ENCODE data around the gene ROPN1B. TPM values are rescaled to one million over a fixed set of nuclear protein-coding genes. Genes with fewer than 3 reads are reported as not detected.
"Not testable (repeated sequence)": the region's sequence is repeated elsewhere in the genome, so short reads cannot be mapped to it uniquely, and the experiment has no call there.

ROPN1B gene
- total RNA-seq, 1 donor from 2014 or later, result not detected

DNA sequence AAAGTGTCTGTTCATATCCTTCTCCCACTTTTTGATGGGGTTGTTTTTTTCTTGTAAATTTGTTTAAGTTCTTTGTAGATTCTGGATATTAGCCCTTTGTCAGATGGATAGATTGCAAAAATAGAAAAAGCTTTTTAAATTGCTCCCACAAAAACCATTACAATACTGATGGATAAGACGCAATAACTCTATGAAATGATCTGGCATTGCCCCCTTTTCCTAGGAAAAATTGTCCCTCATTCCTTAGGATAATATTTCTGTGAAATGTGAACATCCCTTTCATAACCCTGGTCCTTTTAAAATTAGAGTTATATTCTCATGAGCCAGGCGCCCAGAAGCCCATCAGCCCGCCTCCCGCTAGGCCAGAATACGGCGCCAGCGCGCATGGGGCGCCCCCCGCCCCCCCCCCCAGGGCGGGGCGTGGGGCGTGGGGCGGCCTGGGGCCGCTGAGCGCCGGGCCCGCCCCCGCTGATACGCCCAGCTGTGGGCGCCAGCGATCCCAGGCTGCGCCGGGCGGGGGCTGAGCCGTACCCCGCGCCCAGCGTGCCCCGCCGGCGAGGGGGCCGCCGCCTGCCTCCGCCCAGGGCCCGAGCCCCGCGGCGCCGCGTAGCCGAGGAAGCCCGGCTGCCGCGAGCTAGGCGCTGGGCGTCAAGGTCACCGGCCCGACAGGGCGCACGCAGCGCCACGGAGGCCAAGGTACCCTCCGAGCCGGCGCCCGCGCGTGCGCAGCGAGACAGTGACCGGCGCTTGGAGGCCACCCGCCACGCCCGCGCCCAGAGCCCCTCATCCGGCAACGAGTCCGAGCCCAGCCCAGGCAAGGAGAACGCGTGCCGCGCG lies 11.1 kb upstream of the ROPN1B start:
- intact Hi-C loops (cut with micrococcal nuclease), result no loop called here

DNA sequence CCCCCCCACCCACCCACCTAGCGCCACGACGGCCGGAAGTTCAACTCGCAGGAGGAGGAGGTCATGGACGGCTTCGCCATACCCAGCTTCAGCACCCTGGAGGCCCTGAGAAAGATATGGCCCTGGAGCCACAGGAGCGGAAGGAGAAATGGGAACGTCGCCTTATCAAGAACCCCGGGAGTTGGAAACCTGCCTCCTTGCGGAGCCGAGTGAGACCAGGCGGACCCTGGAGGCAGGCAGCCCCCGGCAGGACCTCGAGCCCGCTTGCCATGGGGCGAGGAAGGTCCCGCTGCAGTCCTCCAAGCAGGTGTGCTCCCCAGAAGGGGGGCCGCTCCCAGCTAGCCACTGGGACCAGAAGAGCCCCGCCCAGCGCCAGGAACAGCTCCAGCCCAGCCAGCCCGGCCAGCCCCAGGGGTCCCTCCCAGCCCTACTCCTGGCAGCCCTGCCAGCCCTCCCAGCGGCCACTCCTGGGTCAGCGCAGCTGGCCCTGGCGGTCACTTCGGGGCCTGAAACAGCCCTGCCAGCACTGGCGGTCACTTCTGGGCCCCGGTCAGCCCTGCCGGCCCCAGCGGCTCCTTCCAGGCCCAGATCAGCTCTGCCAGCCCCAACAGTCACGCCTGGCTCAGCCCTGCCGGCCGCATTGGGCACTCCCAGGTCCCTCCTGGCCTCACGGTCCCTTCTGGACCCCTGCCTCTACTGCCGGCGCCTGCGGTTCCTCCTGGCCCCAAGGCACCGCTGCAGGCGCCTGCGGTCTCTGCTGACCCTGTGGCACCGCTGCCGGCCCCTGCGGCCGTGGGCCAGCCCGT lies 10.3 kb upstream of the ROPN1B start:
- intact Hi-C loops (cut with micrococcal nuclease), result no loop called here

DNA sequence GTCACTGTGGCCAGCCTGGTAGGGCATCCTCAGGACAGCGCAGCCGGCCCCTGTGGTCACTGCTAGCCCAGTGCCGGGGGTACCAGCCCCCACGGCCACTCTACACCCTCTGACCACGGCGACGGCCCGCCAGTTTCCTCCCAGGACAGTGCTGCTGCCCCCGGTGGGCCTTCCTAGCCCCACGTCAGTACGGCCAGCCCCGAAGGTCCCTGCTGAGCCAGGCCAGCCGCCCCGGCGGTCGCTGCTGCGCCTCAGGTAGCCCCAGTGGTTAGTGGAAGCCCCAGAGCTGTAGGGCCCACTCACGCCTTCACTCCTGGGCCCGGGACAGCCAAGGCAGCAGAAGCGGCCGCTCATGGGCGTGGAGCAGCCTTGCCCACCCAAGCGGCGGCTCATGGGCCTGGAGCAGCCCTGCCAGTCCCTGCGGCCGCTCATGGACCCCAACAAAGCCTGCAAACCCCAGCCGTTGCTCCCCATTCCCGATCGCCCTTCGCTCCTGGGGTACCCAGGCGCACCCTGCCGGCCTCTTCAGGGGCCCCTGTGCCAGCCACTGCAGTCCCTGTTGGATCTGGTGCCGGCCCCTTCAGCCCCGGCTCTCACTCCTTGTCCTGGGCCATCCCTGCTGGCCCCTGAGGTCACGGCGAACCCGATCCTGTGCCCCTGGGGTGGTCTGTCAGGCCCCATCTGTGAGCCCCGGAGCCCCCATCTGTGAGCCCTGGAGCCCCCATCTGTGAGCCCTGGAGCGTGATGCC lies 9.5 kb upstream of the ROPN1B start:
- intact Hi-C loops (cut with micrococcal nuclease), result no loop called here

- intact Hi-C loops (cut with micrococcal nuclease), result no loop called here
Observed at GRCh38 chr3:125960066-125960424, 8.9 kb upstream of the ROPN1B start.

DNA sequence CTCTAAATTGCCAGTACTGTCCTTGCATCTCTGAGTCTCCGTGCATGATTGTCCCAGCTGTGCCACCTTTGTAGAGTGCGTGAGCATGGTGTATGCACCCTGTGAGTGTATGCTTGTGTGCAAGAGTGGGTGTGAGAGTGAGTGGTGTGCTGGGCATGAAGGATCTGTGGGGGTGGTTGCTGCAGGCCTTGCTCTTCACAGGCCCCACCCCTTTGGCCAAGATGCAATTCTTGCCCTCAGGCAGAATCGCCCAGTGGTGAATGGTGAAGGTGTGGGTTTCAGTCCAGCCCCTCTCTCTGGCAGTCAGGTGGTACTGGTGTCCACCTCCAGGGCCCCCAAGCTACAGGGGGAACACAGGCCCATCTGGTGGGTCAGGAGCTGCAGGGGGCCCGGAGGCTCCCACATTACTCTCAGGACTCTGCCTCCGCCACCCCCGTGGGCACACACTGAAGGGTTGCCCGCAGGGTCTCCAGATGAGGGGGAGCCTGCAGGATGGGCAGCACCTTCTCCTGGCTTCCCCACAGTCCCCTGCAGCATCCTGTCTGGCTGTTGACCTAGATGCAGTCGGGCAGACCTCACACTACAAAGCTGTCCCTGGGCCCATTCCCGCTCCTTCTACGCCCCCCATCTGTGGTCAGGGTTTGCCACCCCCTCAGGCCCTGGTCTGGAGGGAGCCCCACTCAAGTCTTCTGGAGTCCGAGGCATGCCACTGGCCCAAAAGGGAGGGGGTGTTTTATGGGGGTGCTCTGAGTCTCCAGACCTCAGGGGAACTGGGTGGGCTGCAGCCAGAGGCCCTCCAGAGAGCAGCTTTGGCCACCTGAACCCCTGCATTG lies 8.3 kb upstream of the ROPN1B start:
- intact Hi-C loops (cut with micrococcal nuclease), result no loop called here

DNA sequence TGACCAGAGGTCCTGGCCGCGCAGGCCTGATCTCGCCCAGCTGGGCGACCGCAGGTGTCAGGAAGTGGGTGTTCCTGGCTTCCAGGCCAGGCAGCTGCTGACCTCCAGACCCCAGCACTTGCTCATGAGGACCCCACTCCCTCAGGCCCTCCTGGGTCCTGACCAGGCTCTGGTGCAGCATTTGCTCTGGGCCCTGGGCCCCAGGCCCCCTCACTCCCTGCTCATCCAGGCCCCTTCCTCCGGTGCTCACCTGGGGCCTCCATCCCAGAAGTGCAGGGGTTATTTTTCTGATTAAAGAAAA lies 7.7 kb upstream of the ROPN1B start:
- intact Hi-C loops (cut with micrococcal nuclease), result no loop called here

- intact Hi-C loops (cut with micrococcal nuclease), result not testable (repeated sequence)
Observed at GRCh38 chr3:125963834-125964233, 5.1 kb upstream of the ROPN1B start.

DNA sequence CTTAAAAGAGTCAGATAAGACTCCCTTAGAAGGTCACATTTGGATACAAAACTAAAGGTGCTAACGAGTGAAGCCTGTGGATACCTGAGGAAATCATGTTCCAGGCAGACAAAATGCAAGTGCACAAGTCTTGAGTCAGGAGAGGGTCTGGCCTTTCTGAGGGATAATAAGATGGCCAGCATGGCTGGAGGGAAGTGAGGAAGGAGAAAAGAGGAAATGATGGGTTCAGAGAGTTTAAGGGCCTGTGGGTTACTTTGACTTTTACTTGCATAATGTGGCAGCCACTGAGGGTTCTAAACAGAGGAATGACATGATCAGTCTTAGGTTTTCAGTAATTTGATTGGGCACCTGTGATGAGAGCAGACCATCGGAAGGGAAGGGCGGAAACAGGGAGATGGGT lies 3.5 kb upstream of the ROPN1B start:
- intact Hi-C loops (cut with micrococcal nuclease), result no loop called here

DNA sequence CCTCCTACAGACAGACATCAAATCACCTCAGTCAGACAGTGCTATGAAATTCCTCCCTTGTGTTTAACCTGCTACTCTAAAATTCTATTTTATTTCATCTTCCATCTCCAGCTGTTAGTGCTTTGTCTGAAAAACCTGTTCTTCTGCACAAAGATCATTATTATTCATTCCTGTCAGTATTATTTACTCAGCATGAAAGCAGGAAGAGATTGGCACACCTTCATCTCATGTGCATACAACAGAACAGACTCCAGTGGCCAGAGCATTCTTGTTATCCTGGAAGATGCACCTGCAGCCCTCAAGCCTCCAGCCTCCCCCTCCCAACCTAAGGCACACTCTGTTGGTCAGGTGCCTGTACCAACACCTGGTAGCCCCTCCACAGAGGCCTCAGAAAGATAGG lies 1.8 kb upstream of the ROPN1B start:
- intact Hi-C loops (cut with micrococcal nuclease), result no loop called here

GRCh38 chr3:125968121-125968520 lies 857 bp upstream of the ROPN1B start:
- intact Hi-C loops (cut with micrococcal nuclease), result not testable (repeated sequence)

- intact Hi-C loops (cut with micrococcal nuclease), result loop anchor here (1.0 to 5.0 kb wide), 3 partner anchors 18 to 415 kb away; partner anchors contain the start of gene SLC41A3
Observed at GRCh38 chr3:125971997-125972944, 3.3 kb downstream of the ROPN1B start.

DNA sequence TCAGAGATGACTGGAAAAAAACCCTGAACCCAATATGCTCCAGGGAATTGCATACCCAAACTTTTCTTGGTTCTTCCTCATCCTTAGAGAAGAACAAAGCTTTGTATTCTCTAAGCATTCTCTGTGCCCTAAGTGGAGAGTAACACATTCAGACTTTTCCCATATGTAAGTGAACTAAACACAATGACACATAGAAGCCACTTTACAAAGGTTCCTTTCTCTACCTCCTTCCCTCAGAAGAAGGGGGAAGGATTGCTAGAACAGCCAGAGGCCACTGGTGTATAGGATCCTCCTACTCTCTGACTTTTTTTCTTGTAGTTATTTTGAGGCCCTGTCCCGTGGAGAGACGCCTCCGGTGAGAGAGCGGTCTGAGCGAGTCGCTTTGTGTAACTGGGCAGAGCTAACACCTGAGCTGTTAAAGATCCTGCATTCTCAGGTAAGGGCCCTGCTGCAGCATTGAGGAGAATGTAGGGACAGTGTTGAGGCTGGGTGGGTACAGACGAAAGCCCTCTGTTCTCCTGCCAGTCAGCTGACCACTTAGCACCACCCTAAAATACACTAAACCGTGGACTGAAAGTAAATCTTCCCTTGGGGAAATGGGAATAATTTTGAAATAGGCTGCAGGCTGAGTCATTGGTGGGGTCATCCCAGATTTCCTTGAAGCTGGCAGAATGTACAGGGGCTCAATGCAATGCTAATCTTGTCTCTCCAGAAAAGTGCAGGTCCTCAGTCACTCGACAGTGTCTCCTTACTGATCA lies 6.4 kb downstream of the ROPN1B start:
- intact Hi-C loops (cut with micrococcal nuclease), result not testable (repeated sequence)

DNA sequence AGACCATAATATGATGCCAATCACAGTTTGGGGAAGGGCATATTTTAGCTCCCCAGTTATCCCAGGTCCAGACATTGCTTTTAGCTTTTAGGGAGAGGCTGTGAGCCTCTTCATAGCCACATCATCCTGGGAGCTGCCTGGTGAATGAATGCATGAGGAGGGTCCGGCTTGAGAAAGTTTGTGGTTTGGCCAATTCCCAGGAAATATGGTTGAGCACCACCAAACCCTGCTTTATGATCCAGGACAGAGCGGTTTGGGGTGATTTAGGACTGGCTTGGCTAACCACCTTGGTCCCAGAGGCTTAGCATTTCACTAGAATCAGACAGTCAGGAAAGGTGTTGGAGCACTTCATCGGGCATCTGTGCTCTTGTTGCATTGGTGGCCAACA lies 7.0 kb downstream of the ROPN1B start:
- intact Hi-C loops (cut with micrococcal nuclease), result not testable (repeated sequence)

- intact Hi-C loops (cut with micrococcal nuclease), result not testable (repeated sequence)
Observed at GRCh38 chr3:125977104-125977503, 8.1 kb downstream of the ROPN1B start.

GRCh38 chr3:125984951-125985350 lies 16.0 kb downstream of the ROPN1B start:
- intact Hi-C loops (cut with micrococcal nuclease), result not testable (repeated sequence)

DNA sequence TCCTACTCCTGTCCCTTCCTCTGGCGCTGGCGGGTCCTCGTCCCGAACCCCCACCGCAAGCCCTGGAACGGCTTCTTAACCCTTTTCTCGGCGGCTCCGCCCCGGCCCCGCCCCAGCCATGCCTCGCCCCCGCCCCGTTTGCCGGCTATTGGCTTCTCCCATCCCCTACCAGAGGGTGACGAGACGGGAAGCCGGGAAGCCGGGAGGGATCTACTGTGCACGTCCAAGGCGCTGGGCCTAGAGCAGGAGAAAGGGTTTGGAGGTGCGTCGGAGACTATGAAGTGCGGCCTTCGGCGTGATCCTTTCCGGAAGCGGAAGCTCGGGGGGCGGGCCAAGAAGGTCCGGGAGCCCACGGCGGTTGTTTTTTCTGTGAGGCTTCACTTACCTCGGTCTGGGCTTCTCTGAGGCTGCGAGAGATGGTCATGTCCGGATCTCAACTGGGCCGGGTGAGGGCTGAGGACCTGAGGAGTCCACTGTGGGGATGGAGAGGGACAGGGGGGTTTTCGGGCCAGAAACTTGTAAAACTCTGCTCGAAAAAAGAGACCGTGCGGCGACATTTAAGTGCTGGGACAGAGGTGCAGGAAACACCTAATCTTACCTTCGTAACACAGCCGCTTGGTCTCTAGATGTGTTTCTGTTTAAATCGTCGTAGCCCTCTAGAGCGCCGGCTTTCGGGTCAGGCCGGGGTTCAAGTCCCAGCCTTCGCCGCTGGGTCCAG lies 21.4 kb downstream of the ROPN1B start:
- intact Hi-C loops (cut with micrococcal nuclease), result loop anchor here (1.0 to 10.0 kb wide), 8 partner anchors 18 to 1600 kb away; partner anchors contain the start of genes CHCHD6, KLF15, OSBPL11 and SLC41A3

- intact Hi-C loops (cut with micrococcal nuclease), result loop anchor here (10.0 kb wide), 1 partner anchor 708 kb away; the partner anchor contains the start of gene CHCHD6
Observed at GRCh38 chr3:125996751-125997150, 27.8 kb downstream of the ROPN1B start.

GRCh38 chr3:126002189-126002588 lies 33.2 kb downstream of the ROPN1B start:
- intact Hi-C loops (cut with micrococcal nuclease), result no loop called here

Measured in T-helper 1 cell treated with Interleukin-12 subunit alpha and Interleukin-12 subunit beta and Interleukin-4 antibody, amounts not matched to agents 30 ng/mL and 1 ng/mL, for 36 hours (primary cell).